OCI-LY7 (cell line): Measurements from ENCODE around the gene DMD. TPM values are rescaled to one million over a fixed set of nuclear protein-coding genes. Genes with fewer than 3 reads are reported as not detected.

Experiments
- BruUV-seq: library from RNA; stranded (reverse); fragments of 400-500 nt; replicated peaks from 2 replicates; lab custom pipeline; 2021; lab: Mats Ljungman, UMichigan
- CTCF ChIA-PET: fragments of 300-600 bp; sonication (Branson Sonifier 250); formaldehyde crosslinking; loops from one replicate; lab custom pipeline; 2022; ENCODE audit warnings: antibody characterized with exemption; ENCODE audit not compliant: unreplicated experiment; lab: Charles Lee
- POLR2A ChIA-PET: fragments of 300-600 bp; sonication (Branson Sonifier 250); formaldehyde crosslinking; loops from one replicate; lab custom pipeline; 2022; ENCODE audit warnings: antibody characterized with exemption; lab: Charles Lee
- DNase-seq: peaks from one replicate; pipeline ENCODE4 v3.0.0-alpha.2; 2015; ENCODE audit warnings: low spot score
- H2AFZ ChIP-seq: fragments of 200-600 bp; sonication (generic), shearing (Covaris generic); 2 replicates; pipeline ENCODE4 v1.6.1; 2014; ENCODE audit warnings: mild to moderate bottlenecking, antibody characterized with exemption, low read length, moderate library complexity
- H3K27ac ChIP-seq: fragments of 200-600 bp; sonication (generic); 2 replicates; pipeline ENCODE4 v1.5.1; 2014; ENCODE audit warnings: mixed run types, low read depth, mild to moderate bottlenecking, moderate library complexity, low read length, inconsistent platforms; ENCODE audit not compliant: poor library complexity, severe bottlenecking
- H3K36me3 ChIP-seq: fragments of 200-600 bp; sonication (generic); 2 replicates; pipeline ENCODE4 v1.6.1; 2014; ENCODE audit warnings: mild to moderate bottlenecking, antibody characterized with exemption, low read length, moderate library complexity, mixed read lengths; ENCODE audit not compliant: insufficient read depth
- H3K4me1 ChIP-seq: fragments of 200-600 bp; sonication (generic); 2 replicates; pipeline ENCODE4 v1.5.1; 2014; ENCODE audit warnings: mild to moderate bottlenecking, low read length; ENCODE audit not compliant: insufficient read depth, poor library complexity, severe bottlenecking
- H3K4me2 ChIP-seq: fragments of 200-600 bp; sonication (generic); 2 replicates; pipeline ENCODE4 v1.6.1; 2014; ENCODE audit warnings: mild to moderate bottlenecking, low read length
- H3K4me3 ChIP-seq: fragments of 200-600 bp; sonication (generic); 2 replicates; pipeline ENCODE4 v1.5.1; 2014; ENCODE audit warnings: mild to moderate bottlenecking, low read depth, low read length; ENCODE audit not compliant: poor library complexity, severe bottlenecking
- H3K79me2 ChIP-seq: fragments of 200-600 bp; sonication (generic); 2 replicates; pipeline ENCODE4 v1.6.1; 2016; ENCODE audit warnings: low read depth, mild to moderate bottlenecking, low read length, moderate library complexity, mixed read lengths; ENCODE audit not compliant: insufficient read depth
- H3K9me2 ChIP-seq: fragments of 200-600 bp; sonication (generic); 2 replicates; pipeline ENCODE4 v1.6.1; 2016; ENCODE audit warnings: mild to moderate bottlenecking, low read length, mixed read lengths; ENCODE audit not compliant: insufficient read depth
- H3K9me3 ChIP-seq: fragments of 200-600 bp; sonication (generic); 2 replicates; pipeline ENCODE4 v1.6.1; 2014; ENCODE audit warnings: mild to moderate bottlenecking, mixed run types, low read length, mixed read lengths
- H4K20me1 ChIP-seq: fragments of 200-600 bp; sonication (generic); 2 replicates; pipeline ENCODE4 v1.6.1; 2014; ENCODE audit warnings: mild to moderate bottlenecking, antibody characterized with exemption, low read length, moderate library complexity, mixed read lengths; ENCODE audit not compliant: insufficient read depth
- CTCF ChIP-seq: fragments of 200-600 bp; sonication (generic); conservative IDR thresholded peaks from 2 replicates; pipeline ENCODE4 v1.5.1; 2014; ENCODE audit warnings: mild to moderate bottlenecking, antibody characterized with exemption, low read length, moderate library complexity, mixed read lengths
- EZH2phosphoT487 ChIP-seq: fragments of 200-600 bp; sonication (generic); IDR thresholded peaks from 2 replicates; pipeline ENCODE4 v1.6.1; 2018; ENCODE audit warnings: low read depth, borderline replicate concordance, mild to moderate bottlenecking, mixed run types, antibody characterized with exemption, low read length, moderate library complexity, mixed read lengths
- intact Hi-C: fragments of 100-400 bp; cut with micrococcal nuclease; formaldehyde crosslinking; loops from one replicate; pipeline ENCODE4 v1.10.0; 2022; ENCODE audit not compliant: unreplicated experiment
- total RNA-seq, 2 experiments: library from RNA; depleted of rRNA in 1 of 2; stranded (reverse); fragments of >200 nt in 1 of 2; shearing (Covaris generic) in 1 of 2; gene quantifications; 2 replicates each; pipeline ENCODE4 v1.2.3, GENCODE V29; 2014 to 2022

Gene DMD
- total RNA-seq, 2 experiments from 2014 or later, result 20.5 to 61.4 TPM

GRCh38 chrX:31420302-31420701 lies 1791.0 kb downstream of the DMD start:
- Histone ChIP-seq H3K4me3 (no peak overlapping the region), H3K79me2 (no peaks in the 10 kb centered on the region), H3K27ac (no peak overlapping the region), H2AFZ (no peak overlapping the region), H3K4me1 (no peaks in the 10 kb centered on the region), H4K20me1 (no peaks in the 10 kb centered on the region), H3K36me3 (no peaks in the 10 kb centered on the region), H3K9me2 (no peaks in the 10 kb centered on the region), H3K4me2 (no peak overlapping the region), H3K9me3 (no peaks in the 10 kb centered on the region)
- no TSS peak for BruUV-seq
- ChIA-PET CTCF (no interaction called here), POLR2A (no interaction called here)
- DNase-seq, result no peak
- TF ChIP-seq CTCF (no peak), EZH2phosphoT487 (no peak)
- intact Hi-C loops, result loop anchor here (5.0 to 10.0 kb wide), 3 partner anchors 98 to 234 kb away; no protein-coding TSS in a partner anchor

GRCh38 chrX:31397119-31397518 lies 1814.2 kb downstream of the DMD start:
- Histone ChIP-seq H4K20me1 (no peaks in the 10 kb centered on the region), H3K36me3 (no peaks in the 10 kb centered on the region), H3K4me3 (no peak overlapping the region), H3K4me2 (no peak overlapping the region), H3K79me2 (no peaks in the 10 kb centered on the region), H2AFZ (no peak overlapping the region), H3K9me3 (no peaks in the 10 kb centered on the region), H3K27ac (no peak overlapping the region), H3K9me2 (no peaks in the 10 kb centered on the region), H3K4me1 (no peaks in the 10 kb centered on the region)
- CTCF ChIA-PET, result no interaction called here
- TF ChIP-seq EZH2phosphoT487 (no peak), CTCF (no peak)
- DNase-seq, result no peak
- intact Hi-C loops, result no loop called here
- BruUV-seq, result no TSS peak
- POLR2A ChIA-PET, result interaction anchor here (0.6 to 1.0 kb wide), 4 partner anchors 9 to 190 kb away, joined by 3 to 5 read pairs (median 4); no protein-coding TSS in a partner anchor

- DNase-seq, result no peak
- H3K27ac ChIP-seq, result no peak overlapping the region
- BruUV-seq, result no TSS peak
- no peaks in the 10 kb centered on the region for H3K9me3 ChIP-seq
- H3K9me2 ChIP-seq, result no peaks in the 10 kb centered on the region
- no peaks in the 10 kb centered on the region for H3K36me3 ChIP-seq
- intact Hi-C loops, result no loop called here
- no peaks in the 10 kb centered on the region for H3K79me2 ChIP-seq
- H3K4me2 ChIP-seq, result no peak overlapping the region
- no peak overlapping the region for H3K4me3 ChIP-seq
- ChIA-PET CTCF (interaction anchor here (0.6 kb wide), 1 partner anchor 34 kb away, joined by 8 read pairs; no protein-coding TSS in a partner anchor), POLR2A (no interaction called here)
- H3K4me1 ChIP-seq, result no peaks in the 10 kb centered on the region
- TF ChIP-seq EZH2phosphoT487, result no peak
- no peak for TF ChIP-seq CTCF
- H2AFZ ChIP-seq, result no peak overlapping the region
- H4K20me1 ChIP-seq, result no peaks in the 10 kb centered on the region
Measured at GRCh38 chrX:31392513-31392912, 1818.8 kb downstream of the DMD start.
